ENCODE data around the gene CSF1.
"Not testable (repeated sequence)": the region's sequence is repeated elsewhere in the genome, so short reads cannot be mapped to it uniquely, and the experiment has no call there.

The CSF1 gene

GRCh38 chr1:109942434-109942833 lies 31.8 kb downstream of the CSF1 start:
- DNase-seq, result no peak

GRCh38 chr1:109944541-109944940 lies 33.9 kb downstream of the CSF1 start:
- no peak for DNase-seq

GRCh38 chr1:109946511-109946910 lies 35.9 kb downstream of the CSF1 start:
- DNase-seq, result no peak

GRCh38 chr1:109947582-109948284 lies 37.1 kb downstream of the CSF1 start:
- no peak for DNase-seq

- no peak for DNase-seq
These were observed 37.6 kb downstream of the CSF1 start for GRCh38 chr1:109948285-109948630.

- DNase-seq, result no peak
These were observed 39.4 kb downstream of the CSF1 start for GRCh38 chr1:109950038-109950437.

- no peak for DNase-seq
These were observed 39.9 kb downstream of the CSF1 start for GRCh38 chr1:109950509-109950908.

- not testable (repeated sequence) for DNase-seq
These were observed 40.9 kb downstream of the CSF1 start for GRCh38 chr1:109951501-109951900.

GRCh38 chr1:109954041-109954512 lies 43.4 kb downstream of the CSF1 start:
- no peak for DNase-seq

- no peak for DNase-seq
These were observed 49.0 kb downstream of the CSF1 start for GRCh38 chr1:109959632-109959973.

GRCh38 chr1:109959974-109960744 lies 49.5 kb downstream of the CSF1 start:
- DNase-seq, result no peak

- no peak for DNase-seq
These were observed 50.1 kb downstream of the CSF1 start for GRCh38 chr1:109960745-109961094.

GRCh38 chr1:109963864-109964263 lies 53.2 kb downstream of the CSF1 start:
- DNase-seq, result no peak

GRCh38 chr1:109969146-109969829 lies 58.6 kb downstream of the CSF1 start:
- DNase-seq, result no peak

GRCh38 chr1:109969907-109970306 lies 59.3 kb downstream of the CSF1 start:
- DNase-seq, result no peak

GRCh38 chr1:109971559-109971958 lies 60.9 kb downstream of the CSF1 start:
- no peak for DNase-seq

GRCh38 chr1:109974191-109974590 lies 63.5 kb downstream of the CSF1 start:
- no peak for DNase-seq

- DNase-seq, result no peak
These were observed 65.1 kb downstream of the CSF1 start for GRCh38 chr1:109975718-109976117.

GRCh38 chr1:109976762-109977161 lies 66.1 kb downstream of the CSF1 start:
- no peak for DNase-seq

- no peak for DNase-seq
These were observed 66.6 kb downstream of the CSF1 start for GRCh38 chr1:109977225-109977624.

GRCh38 chr1:109977657-109978378 lies 67.2 kb downstream of the CSF1 start:
- no peak for DNase-seq

GRCh38 chr1:109978761-109979488 lies 68.3 kb downstream of the CSF1 start:
- DNase-seq, result no peak

Measured in NCI-H446 (cell line).